ENCODE data around the gene GNAT3.

Gene GNAT3

GRCh38 chr7:80499350-80499953, 12.4 kb downstream of the GNAT3 start:
- no peak for DNase-seq

- DNase-seq = no peak
Measured at GRCh38 chr7:80498481-80499349, 13.1 kb downstream of the GNAT3 start.

GRCh38 chr7:80496586-80496985, 15.3 kb downstream of the GNAT3 start:
- DNase-seq = no peak

- DNase-seq = no peak
Measured at GRCh38 chr7:80493121-80493849, 18.6 kb downstream of the GNAT3 start.

- DNase-seq = no peak
Measured at GRCh38 chr7:80491462-80491861, 20.4 kb downstream of the GNAT3 start.

- DNase-seq = no peak
Measured at GRCh38 chr7:80488851-80489370, 23.0 kb downstream of the GNAT3 start.

GRCh38 chr7:80488406-80488805, 23.5 kb downstream of the GNAT3 start:
- DNase-seq = no peak

GRCh38 chr7:80485721-80486120, 26.1 kb downstream of the GNAT3 start:
- no peak for DNase-seq

- no peak for DNase-seq
Measured at GRCh38 chr7:80482950-80483349, 28.9 kb downstream of the GNAT3 start.

- DNase-seq = no peak
Measured at GRCh38 chr7:80481196-80481884, 30.5 kb downstream of the GNAT3 start.

GRCh38 chr7:80480566-80480965, 31.3 kb downstream of the GNAT3 start:
- DNase-seq = no peak

GRCh38 chr7:80478683-80479082, 33.2 kb downstream of the GNAT3 start:
- DNase-seq = no peak

GRCh38 chr7:80476035-80476434, 35.8 kb downstream of the GNAT3 start:
- DNase-seq = no peak

GRCh38 chr7:80475383-80475782, 36.5 kb downstream of the GNAT3 start:
- no peak for DNase-seq

GRCh38 chr7:80473751-80474150, 38.1 kb downstream of the GNAT3 start:
- no peak for DNase-seq

GRCh38 chr7:80472491-80473200, 39.2 kb downstream of the GNAT3 start:
- no peak for DNase-seq

GRCh38 chr7:80468931-80469714, 42.7 kb downstream of the GNAT3 start:
- DNase-seq = no peak

- no peak for DNase-seq
Measured at GRCh38 chr7:80467069-80467468, 44.8 kb downstream of the GNAT3 start.

- no peak for DNase-seq
Measured at GRCh38 chr7:80466636-80467035, 45.2 kb downstream of the GNAT3 start.

GRCh38 chr7:80464211-80464610, 47.7 kb downstream of the GNAT3 start:
- DNase-seq = no peak

- DNase-seq = no peak
Measured at GRCh38 chr7:80463272-80463920, 48.5 kb downstream of the GNAT3 start.
